Stimulated activated naive CD8-positive, alpha-beta T cell treated with anti-CD3 and anti-CD28 coated beads, Interleukin-15, Interleukin-2, amounts not matched to agents 100 U/mL and 50 U/mL, for 24 hours (primary cell): Measurements from ENCODE around the gene TMEM179B.
"Not testable (repeated sequence)": the region's sequence is repeated elsewhere in the genome, so short reads cannot be mapped to it uniquely, and the experiment has no call there.

Experiments
- ATAC-seq: fragments of 150-1000 bp; cut with Tn5 transposase; one replicate; pipeline ENCODE4 v1.10.0; 2021
- DNase-seq: peaks from one replicate; pipeline ENCODE4 v3.0.0; 2021

TMEM179B gene

DNA sequence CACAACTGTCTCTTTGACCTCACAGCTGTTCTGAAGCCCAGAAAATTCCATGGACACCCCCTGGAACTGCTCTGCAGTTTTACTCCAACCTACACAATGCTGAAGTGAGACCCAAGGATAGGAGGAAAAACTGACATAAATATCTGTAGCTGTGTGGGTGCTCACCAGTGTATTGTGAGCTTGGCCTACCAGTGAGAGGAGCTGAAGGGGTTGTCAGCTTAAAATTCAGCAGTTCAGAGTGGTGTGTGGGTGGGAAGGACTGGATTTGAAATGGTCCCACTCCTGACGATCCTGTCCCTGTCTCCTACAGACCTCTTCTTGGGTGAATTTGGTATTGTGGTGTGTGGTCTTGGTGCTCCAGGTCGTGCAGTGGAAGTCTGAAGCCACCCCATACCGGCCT is 2.4 kb downstream of the TMEM179B start:
- ATAC-seq = no peak

DNA sequence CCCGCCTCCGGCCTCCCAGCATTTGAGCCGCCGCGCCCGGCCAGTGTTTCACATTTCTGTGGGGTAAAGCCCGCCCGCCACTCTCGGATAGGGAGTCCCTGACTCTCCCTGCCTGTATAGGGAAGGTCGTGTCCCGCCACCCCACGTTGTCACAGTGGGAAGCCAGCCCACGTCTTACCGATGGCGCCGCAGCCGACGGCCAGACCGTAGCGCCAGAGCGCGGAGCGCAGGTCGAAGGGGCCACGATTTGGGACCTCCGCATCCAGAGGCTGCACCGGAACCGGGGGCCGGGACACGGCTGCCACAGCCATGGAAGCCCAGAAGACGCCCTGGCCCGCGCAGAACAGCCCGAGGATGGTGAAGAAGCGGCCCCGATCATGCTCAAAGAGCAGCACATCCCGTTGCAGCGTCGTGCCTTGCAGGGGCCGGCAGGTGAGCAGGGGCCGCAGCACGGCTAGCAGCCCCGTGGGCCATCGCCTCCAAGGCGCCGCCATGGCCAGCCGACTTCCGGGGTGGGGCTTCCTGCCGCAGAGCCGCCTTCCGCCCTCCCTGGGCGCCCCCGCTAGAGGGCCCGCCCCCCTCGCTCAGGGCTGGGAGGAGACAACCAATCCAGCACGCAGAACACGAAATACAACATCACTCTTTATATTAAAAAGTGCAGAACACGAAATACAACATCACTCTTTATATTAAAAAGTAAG is 4.4 kb downstream of the TMEM179B start, which contains the start of gene TMEM223:
Gene TMEM223 (minus strand): TSS at position 506 of the 701 bp plus-strand sequence. CDS start 12 bp downstream, at position 494.
- ATAC-seq (peak; percentile 87), DNase-seq (peak; percentile 95)

More for the DNA sequence above, 2.4 kb downstream of the TMEM179B start:
- no peak for DNase-seq

DNA sequence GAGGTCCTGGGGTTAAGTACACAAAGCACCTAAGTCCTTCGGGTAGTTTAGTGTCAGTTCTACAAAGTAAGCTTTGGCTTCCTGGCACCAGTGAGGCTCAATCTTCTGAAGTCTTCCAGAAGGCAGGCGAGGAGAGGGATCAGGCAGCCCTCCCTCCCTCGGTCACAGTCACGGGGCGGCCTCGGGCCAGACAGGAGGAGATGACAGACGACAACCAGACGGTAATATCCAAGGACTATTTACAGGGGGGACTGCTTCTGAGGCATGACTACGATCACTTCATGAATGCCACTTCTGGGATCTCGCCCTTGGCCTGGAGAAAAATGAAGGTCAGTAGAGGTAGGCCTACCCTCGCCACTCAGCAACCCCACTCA is 5.0 kb downstream of the TMEM179B start:
- DNase-seq (peak; percentile 27), ATAC-seq (no peak)

DNA sequence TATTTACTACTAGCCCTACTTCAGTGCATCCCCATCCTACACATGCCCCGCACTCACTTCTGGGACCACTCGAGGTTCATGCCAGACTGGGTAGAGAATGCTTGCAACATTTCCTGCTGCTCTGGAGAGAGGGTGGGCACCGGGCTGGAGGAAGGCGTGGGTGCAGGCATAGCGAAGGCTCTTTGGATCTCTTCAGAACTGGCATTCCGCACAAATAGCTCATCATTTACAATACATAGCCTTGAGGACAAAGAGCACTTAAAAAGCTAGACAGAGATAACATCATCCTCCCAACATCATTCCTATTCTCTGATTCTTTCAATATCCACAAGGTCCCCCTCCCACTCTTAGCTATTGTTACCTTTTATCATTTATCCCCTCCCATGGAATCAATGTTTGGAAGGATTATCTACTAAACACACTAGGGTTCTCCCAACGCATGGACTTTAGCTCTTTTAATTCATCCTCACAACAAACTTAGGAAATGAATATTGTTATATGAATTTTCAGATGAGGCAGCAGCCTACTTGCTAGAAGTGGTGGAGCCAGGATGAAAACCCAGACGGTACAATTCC is 7.1 kb downstream of the TMEM179B start:
- DNase-seq = no peak
- no peak for ATAC-seq

DNA sequence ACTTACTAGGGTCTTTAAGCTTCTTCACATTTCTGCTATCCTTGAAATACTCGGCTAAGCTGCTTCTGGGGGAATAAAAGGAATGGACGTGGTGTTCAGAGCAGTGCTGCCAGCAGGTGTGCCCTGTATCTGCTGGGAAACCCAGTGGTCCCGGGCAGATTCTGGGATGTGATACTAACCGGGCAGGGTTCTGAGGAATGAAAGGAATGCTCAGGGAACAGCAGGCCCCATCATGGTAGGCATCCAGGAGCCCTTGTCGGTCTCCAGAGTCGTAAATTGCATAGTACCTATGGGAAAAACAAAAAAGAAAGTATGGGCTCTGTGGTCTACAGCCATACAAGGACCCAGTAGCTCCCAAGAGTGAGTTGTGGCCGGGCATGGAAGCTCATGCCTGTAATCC is 9.1 kb downstream of the TMEM179B start:
- ATAC-seq = no peak

DNA sequence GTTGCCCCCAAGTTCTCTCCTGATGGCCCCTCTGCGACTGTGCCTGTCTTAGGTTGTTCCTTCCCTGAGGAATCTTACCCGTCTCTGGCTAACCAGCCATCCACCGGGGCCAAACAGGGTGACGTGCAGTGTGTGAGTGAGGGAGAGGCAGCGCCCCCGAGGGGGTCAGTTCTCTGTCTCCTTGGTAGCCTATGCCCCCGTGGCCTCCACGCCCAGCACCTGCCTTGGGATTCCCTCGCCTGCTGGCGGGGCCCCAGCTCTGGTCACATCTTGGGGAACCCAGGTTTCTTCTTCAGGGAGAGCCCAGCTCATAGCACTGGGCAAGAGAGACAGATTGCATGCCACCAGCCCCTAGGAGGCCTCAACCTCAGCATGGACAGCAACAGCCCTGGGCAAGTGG is 12.3 kb downstream of the TMEM179B start:
- ATAC-seq (peak; percentile 6), DNase-seq (no peak)

More for the DNA sequence above, 9.1 kb downstream of the TMEM179B start:
- DNase-seq = no peak

DNA sequence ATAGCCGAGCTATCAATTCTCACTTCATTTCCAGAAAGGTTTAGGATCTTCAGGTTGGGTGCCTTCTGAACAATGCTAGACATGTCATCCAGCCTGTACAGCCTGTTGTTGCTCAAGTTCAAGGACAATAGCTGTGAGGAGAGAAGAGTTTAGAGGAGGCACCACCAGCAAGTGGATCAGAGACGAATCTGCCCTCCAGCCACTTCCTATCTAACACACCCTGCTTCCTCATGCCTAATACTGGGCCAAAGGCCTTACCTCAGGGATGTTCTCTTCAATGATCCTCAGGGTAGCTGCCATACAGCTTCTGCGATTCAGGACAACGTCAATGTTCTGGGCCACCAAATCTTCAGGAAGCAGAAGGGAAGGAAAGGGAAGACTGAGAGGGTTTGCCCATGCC is 13.9 kb downstream of the TMEM179B start:
- ATAC-seq = no peak

DNA sequence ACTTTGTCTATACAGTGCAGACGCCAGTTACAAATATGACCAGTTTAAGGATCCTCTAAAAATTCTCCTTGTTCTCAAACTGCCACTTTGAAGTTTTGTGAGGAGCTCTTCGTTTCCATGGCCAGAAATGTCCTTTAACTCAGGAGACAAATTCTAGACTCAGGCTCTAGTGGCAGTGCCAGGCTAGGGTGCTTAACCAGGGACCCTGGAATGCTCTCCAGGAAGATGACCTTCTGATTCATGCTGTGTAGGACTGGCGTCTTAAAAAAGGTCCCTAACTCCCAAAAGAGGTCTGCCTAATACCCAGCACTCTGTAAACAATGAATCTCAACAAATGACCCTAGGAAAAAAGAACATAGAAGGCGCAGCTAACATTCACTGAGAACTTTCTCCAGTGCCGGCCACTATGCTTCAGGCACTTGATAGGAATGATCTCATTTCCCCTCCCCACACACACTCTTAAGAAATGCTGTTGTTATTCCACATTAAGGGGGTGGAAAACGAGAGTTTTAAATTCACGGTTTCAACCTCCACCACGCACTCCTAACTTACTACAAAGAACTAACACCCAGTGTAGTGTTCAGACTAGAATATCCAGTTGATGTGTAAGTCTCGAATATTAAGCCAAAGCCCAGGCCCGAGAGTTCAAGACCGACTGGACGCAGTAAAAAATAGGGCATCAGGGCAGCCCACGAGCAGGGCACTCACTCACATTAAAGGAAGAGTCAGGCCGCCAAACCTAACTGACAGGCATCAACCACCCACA is 17.3 kb downstream of the TMEM179B start:
- peak; percentile 30 for ATAC-seq
- no peak for DNase-seq

More for the DNA sequence above, 13.9 kb downstream of the TMEM179B start:
- no peak for DNase-seq

DNA sequence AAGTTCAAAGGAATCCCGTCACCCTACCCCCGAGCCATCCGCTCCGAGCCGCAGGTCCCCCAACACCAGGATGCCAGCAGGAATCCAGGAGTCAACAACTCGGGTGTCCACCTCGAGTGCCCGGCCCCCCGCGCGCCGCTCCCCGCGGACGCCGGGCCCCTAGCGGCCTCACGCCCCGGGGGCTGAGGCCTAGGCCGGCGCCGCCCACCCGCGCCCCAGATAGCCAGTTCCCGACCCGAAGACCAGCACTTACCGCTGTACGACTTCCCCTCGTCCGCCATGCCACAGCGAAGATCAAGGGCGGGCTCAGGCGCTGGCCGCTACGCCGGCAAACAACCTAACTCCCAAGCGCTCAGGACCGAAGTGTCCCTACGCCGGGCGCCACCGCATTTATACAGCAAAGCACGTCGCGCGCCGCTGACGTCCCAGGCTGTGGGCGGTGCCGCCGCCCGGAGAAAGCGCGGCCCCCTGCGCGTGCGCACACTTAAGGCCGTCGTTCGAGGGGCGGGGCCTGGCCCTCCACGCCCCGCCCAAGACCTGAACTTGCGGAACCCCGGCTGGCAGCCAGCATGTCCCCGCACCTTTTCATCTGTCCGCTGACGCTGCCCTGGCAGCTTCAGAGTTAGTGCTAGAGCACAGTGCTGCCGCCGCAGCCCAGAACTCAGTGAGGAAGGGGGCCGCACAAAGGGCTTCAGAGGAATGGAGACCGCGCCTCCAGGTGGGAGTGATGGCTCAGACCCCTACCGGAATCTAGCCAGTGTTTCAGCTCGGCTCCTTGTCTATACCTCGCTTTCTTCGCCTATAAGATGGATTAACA is 18.1 kb downstream of the TMEM179B start, which contains the start of gene NXF1:
Gene NXF1 (minus strand): TSS at position 365 of the 817 bp plus-strand sequence. CDS start 84 bp downstream, at position 281.
- peak; percentile 98 for DNase-seq
- peak; percentile 79 for ATAC-seq

DNA sequence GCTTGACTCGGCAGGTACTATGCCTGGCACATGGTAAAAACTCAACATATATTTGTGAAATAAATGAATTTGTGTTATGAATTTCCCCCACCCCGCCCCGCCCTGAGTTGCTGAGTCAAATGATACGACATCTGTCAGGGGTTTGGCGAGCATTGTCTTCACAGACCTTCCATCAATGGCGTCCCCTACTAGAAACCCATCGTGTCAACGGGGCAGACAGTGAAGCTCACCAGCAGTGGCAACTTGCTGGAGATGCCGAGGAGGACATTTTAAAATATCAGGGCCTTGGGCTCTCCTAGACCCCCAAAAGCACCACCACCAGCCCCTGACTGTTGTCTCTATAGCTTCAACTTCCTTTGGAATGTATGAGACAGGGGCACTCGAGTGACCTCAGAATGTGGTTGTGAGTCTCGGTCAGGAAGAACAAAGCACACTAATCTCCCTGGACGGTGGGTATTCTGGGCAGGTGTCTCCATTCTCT is 18.8 kb downstream of the TMEM179B start:
- DNase-seq (peak; percentile 33), ATAC-seq (peak; percentile 38)

DNA sequence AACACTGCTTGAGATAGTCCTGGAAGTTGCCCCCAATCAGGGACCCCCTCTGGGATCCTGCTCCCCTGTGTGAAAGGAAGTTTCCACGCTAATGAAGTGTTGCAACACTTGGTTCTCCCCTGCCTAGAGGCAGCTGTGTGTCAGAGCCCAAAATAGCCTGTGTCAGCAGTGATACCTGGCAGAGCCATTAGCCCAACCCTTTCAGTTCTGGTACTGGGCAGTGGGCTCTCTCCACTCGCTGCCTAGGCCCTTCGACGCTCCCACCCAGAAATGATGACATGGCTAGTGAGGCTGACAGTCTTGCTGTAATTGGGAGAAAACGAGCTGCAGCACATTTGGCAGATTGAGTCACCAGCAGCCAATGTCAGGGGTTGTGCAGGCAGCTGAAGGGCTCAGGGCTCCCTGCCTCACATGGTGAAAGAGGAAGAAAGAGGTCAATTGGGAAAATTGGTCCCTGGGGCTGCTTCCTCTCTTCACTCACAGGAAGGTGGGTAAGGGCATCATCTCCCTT is 19.5 kb downstream of the TMEM179B start:
- ATAC-seq (no peak), DNase-seq (no peak)

DNA sequence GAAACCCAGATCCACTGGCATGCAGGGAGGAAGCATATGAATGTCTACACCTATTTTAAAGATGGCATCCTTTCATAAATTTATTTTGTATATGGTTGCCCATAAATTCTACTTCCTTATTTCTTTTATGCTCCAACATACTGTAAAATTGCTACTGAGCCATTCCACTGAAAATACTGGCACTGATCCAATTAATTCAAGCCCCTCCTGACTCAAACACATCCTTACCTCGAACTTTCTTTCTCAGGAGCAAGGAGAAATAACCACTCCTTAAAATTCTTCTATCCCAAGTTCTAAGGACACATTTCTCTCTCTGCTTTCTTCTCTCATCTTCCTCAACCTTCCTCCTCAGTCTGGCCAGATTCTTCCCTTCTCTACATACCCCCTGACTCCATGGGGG is 23.5 kb downstream of the TMEM179B start:
- ATAC-seq = no peak
- no peak for DNase-seq

DNA sequence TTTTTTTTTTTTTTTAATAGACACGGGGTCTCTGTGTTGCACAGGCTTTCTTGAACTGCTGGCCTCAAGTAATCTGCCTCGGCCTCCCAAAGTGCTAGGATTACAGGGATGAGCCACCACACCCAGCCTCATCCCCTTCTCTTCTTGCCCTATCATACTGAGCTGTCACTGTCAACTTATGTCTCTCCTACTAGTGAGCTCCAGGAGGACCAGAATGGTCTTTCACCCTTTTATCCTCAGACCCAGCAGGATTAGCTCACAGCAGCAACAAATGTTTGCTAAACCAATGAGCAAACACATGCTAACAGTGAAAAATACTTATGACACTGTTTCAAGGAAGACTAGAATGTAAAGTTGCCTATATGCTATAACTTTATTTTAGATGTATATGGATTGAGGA is 24.5 kb downstream of the TMEM179B start:
- no peak for ATAC-seq

DNA sequence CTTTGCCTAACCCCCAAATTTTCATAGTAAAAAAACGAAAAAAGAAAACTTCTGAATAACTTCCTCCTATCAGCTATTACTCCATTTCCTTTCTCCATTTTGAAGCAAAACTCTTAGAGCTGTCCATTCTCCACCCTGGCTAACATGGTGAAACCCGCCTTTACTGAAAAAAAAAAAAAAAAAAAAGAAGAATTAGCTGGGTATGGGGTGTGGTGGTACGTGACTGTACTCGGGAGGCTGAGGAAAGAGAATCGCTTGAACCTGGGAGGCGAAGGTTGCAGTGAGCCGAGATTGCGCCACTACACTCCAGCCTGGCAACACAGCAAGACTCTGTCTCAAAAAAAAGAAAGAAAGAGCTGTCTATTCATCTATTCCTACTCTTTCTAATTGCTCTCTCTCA is 29.4 kb downstream of the TMEM179B start:
- no peak for ATAC-seq
- no peak for DNase-seq

More for the DNA sequence above, 24.5 kb downstream of the TMEM179B start:
- DNase-seq = no peak

DNA sequence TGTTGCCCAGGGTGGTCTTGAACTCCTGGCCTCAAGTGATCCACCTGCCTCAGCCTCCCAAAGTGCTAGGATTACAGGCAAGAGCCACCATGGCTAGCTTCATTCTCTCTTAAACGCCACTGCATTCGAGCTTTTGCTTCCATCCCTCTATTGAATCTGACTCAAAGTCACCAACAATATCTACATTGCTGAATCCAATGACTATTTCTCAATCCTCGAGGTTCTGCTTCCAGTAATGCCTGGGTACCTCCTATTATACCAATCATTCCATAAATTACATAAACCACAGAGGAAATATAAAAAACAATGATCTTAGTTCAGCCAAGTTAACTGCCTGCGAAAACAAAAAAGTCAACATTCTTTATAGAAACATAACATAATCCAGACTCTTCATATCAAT is 29.9 kb downstream of the TMEM179B start:
- ATAC-seq = no peak

DNA sequence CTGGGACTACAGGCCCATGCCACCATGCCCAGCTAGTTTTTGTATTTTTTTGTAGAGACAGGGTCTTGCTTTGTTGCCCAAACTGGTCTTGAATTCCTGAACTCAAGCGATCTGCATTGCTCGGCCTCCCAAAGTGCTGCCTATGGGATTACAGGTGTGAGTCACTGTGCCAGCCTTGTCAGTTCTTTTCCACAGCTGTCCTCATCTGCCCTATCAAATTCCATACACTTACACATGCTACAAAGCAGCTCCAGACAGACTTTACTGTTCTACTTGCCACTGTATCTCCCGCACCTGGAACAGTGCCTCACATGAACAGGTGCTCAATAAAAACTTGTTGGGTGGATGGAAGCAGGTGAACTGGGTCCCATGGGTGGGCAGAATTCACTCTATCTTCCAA is 36.5 kb downstream of the TMEM179B start:
- DNase-seq (no peak), ATAC-seq (no peak)

More for the DNA sequence above, 29.9 kb downstream of the TMEM179B start:
- DNase-seq = no peak

DNA sequence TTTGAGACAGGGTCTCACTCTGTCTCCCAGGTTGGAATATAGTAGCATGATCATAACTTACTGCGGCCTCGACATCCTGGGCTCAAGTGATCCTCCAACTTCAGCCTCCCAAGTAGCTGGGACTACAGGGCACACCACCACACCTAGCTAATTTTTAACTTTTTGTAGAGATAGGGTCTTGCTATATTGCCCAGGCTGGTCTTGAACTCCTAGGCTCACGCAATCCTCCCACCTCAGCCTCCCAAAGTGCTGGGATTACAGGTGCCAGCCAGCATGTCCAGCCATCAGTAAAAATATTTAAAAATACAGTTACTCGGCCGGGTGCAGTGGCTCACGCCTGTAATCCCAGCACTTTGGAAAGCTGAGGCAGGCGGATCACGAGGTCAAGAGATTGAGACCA is 40.9 kb downstream of the TMEM179B start:
- ATAC-seq, DNase-seq: not testable (repeated sequence)

DNA sequence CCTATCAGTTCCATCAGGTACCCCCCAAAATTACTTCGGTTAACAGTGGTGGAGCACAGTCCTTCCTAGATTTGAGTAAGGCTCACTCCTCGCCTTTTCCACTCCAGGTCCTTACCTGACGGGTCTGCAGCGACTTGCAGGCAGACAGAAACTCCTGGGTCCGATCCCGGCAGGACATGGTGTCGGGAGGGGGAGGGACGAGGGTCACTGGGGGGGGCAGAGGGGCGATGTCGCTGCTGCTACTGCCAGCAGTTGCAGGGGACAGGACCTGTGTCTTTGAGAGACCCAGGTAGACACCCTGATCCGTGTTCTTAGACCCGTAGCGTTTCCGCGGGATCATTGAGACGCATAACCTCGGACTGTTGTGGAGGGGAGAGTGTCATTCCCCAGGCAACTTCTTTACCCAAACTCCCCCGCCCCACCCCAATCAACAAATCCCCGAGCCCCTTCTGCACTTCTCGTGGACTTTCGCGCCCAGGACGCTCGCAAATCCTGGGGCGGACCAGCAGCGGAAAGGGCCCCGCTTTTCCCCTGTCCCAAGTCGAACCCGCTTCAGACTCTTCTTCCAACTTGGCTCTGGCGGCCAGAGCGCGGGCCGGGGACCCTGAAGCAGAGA is 43.8 kb downstream of the TMEM179B start:
- DNase-seq = no peak
- ATAC-seq = no peak

DNA sequence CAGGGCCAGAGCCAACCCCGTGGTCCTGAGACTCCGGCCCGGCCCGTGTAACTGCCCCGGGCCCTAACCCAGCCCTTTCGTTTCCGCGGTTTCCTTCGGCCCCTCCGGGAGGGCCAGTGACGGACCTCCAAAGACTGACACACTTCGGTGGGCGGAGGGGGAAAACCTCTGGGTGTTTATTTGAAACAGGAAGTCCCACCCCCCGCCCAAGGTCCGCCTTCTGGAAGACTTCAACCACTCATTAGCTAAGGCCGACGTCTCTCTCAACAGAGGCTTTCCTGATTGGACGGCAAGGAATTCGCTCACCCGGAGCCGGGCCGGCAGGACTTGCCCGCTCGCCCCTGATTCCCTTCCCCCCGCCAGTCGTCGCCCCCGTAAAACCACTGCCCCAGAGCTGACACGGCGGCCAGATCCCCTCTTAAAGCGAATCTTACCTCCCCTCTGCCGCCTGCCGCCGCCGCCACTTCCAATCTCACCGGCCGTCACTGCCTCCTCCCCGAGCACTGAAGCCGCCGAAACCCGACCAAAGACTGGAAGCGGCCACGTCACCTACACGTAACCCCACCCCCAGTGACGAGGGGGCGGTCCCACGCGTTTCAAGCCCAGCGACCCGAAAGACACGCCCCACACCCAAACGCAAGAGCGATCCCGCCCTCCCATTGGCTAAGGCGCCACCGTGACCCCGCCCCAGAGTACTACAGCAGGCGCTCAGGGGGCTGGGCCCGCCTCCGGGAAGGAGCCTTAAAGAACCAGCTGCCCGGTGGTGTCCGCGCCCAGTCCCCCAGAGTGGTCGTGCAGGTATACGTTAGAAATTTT is 44.5 kb downstream of the TMEM179B start, which contains the start of gene STX5:
Gene STX5 (minus strand): TSS at position 532 of the 816 bp plus-strand sequence. CDS start 808 bp downstream, outside the sequence.
- peak; percentile 92 for ATAC-seq
- peak; percentile 100 for DNase-seq
